Glutamatergic neuron (in vitro differentiated cells): Measurements from ENCODE around the gene MAN2B2. TPM values are rescaled to one million over a fixed set of nuclear protein-coding genes. Genes with fewer than 3 reads are reported as not detected.
A peak's percentile ranks its signal among the peaks of the same experiment; 100 is the strongest.

ENCODE experiments used
- DNase-seq: peaks from one replicate; pipeline ENCODE4 v3.0.0; 2022
- H3K27ac Mint-ChIP-seq: one replicate; pipeline ENCODE4 v1.8.0; 2020; ENCODE audit warnings: mild to moderate bottlenecking, mixed read lengths, inconsistent platforms; ENCODE audit not compliant: unreplicated experiment
- H3K27me3 Mint-ChIP-seq: one replicate; pipeline ENCODE4 v1.8.0; 2020; ENCODE audit warnings: mild to moderate bottlenecking, moderate library complexity, mixed read lengths, inconsistent platforms; ENCODE audit not compliant: unreplicated experiment
- H3K36me3 Mint-ChIP-seq: one replicate; pipeline ENCODE4 v1.8.0; 2020; ENCODE audit warnings: mild to moderate bottlenecking, mixed read lengths, inconsistent platforms; ENCODE audit not compliant: unreplicated experiment
- H3K4me1 Mint-ChIP-seq: one replicate; pipeline ENCODE4 v1.8.0; 2020; ENCODE audit warnings: mild to moderate bottlenecking, low read depth, mixed read lengths, inconsistent platforms; ENCODE audit not compliant: unreplicated experiment
- H3K4me3 Mint-ChIP-seq: one replicate; pipeline ENCODE4 v1.8.0; 2020; ENCODE audit warnings: mild to moderate bottlenecking, mixed read lengths, inconsistent platforms; ENCODE audit not compliant: unreplicated experiment
- H3K9me3 Mint-ChIP-seq: one replicate; pipeline ENCODE4 v1.8.0; 2020; ENCODE audit warnings: mild to moderate bottlenecking, moderate library complexity, mixed read lengths, inconsistent platforms; ENCODE audit not compliant: unreplicated experiment
- CTCF ChIP-seq: fragments of 200-600 bp; sonication (generic); IDR thresholded peaks from one replicate; pipeline ENCODE4 v1.5.0; 2021; ENCODE audit not compliant: partially characterized antibody, unreplicated experiment
- total RNA-seq: library from RNA; stranded (reverse); fragmentation: NEBNext Ultra II Directional; extraction: Animal tissue kit (Norgen Biotek cat#: 25700); gene quantifications from one replicate; pipeline ENCODE4 v1.2.1, GENCODE V29; 2021; ENCODE audit not compliant: unreplicated experiment

MAN2B2 gene
- total RNA-seq, 1 donor from 2014 or later, result 15.5 TPM

GRCh38 chr4:6657242-6658208, 82.5 kb downstream of the MAN2B2 start:
- H3K27ac Mint-ChIP-seq, result no peak overlapping the region

GRCh38 chr4:6658209-6658595, 83.2 kb downstream of the MAN2B2 start:
- Mint-ChIP-seq H3K4me1 (no peaks in the 10 kb centered on the region), H3K4me3 (no peak overlapping the region), H3K36me3 (no peaks in the 10 kb centered on the region), H3K27me3 (peaks cover 10% of the 10 kb centered on the region), H3K27ac (no peak overlapping the region), H3K9me3 (peaks cover 3% of the 10 kb centered on the region)
- no peak for DNase-seq
- TF ChIP-seq CTCF, result no peak

More at GRCh38 chr4:6657242-6658208, 82.5 kb downstream of the MAN2B2 start:
- Mint-ChIP-seq H3K4me3 (no peak overlapping the region), H3K27me3 (peaks cover 6% of the 10 kb centered on the region), H3K9me3 (peaks cover 3% of the 10 kb centered on the region), H3K4me1 (no peaks in the 10 kb centered on the region), H3K36me3 (no peaks in the 10 kb centered on the region)
- TF ChIP-seq CTCF, result no peak
- no peak for DNase-seq

GRCh38 chr4:6658597-6659075, 83.6 kb downstream of the MAN2B2 start:
- Mint-ChIP-seq H3K27me3 (peaks cover 10% of the 10 kb centered on the region), H3K36me3 (no peaks in the 10 kb centered on the region), H3K4me1 (no peaks in the 10 kb centered on the region), H3K4me3 (no peak overlapping the region), H3K9me3 (peaks cover 3% of the 10 kb centered on the region), H3K27ac (no peak overlapping the region)
- TF ChIP-seq CTCF, result no peak
- DNase-seq, result peak; percentile 30

- no peak overlapping the region for H3K4me3 Mint-ChIP-seq
- no peaks in the 10 kb centered on the region for H3K36me3 Mint-ChIP-seq
- TF ChIP-seq CTCF, result no peak
- H3K27ac Mint-ChIP-seq, result no peak overlapping the region
- no peak for DNase-seq
- H3K27me3 Mint-ChIP-seq, result peaks cover 10% of the 10 kb centered on the region
- no peaks in the 10 kb centered on the region for H3K4me1 Mint-ChIP-seq
- H3K9me3 Mint-ChIP-seq, result no peaks in the 10 kb centered on the region
These were observed 84.9 kb downstream of the MAN2B2 start for GRCh38 chr4:6659897-6660296.

- Mint-ChIP-seq H3K27me3 (peaks cover 10% of the 10 kb centered on the region), H3K4me1 (no peaks in the 10 kb centered on the region), H3K9me3 (no peaks in the 10 kb centered on the region), H3K27ac (no peak overlapping the region), H3K4me3 (no peak overlapping the region), H3K36me3 (no peaks in the 10 kb centered on the region)
- no peak for TF ChIP-seq CTCF
- DNase-seq, result no peak
These were observed 85.4 kb downstream of the MAN2B2 start for GRCh38 chr4:6660430-6660829.
